K562 (cell line): Measurements from ENCODE around the gene GORASP2. TPM values are rescaled to one million over a fixed set of nuclear protein-coding genes. Genes with fewer than 3 reads are reported as not detected.

ENCODE experiments used
- HDAC1 ChIP-seq, 2 experiments: fragments of 450-650 bp; IDR thresholded peaks; 2 replicates each; pipeline ENCODE4 v1.6.1; 2016 to 2017; ENCODE audit warnings: inconsistent platforms in 1 of 2, mild to moderate bottlenecking in 1 of 2, moderate library complexity in 1 of 2
- MNT ChIP-seq, 2 experiments: fragments of 450-650 bp; conservative IDR thresholded peaks; 2 replicates each; pipeline ENCODE4 v1.6.1; 2017; ENCODE audit warnings: mild to moderate bottlenecking in 2 of 2, moderate library complexity in 2 of 2
- POLR2A ChIP-seq: fragments of 450-650 bp; conservative IDR thresholded peaks from 2 replicates; pipeline ENCODE4 v1.6.1; 2016
- PPARD ChIP-seq: fragments of 250-450 bp; sonication (Bioruptor Pico); IDR thresholded peaks from 2 replicates; pipeline ENCODE4 v1.8.0; 2022; ENCODE audit warnings: inconsistent platforms, mild to moderate bottlenecking, moderate library complexity
- PYGO2 ChIP-seq: fragments of 450-650 bp; IDR thresholded peaks from 2 replicates; pipeline ENCODE4 v1.6.1; 2016; ENCODE audit warnings: mild to moderate bottlenecking, missing genetic modification characterization, moderate library complexity, missing compliant biosample characterization
- RBM15 ChIP-seq: fragments of 200-400 bp; formaldehyde crosslinking; IDR thresholded peaks from 2 replicates; pipeline ENCODE4 v1.6.1; 2018; ENCODE audit warnings: mild to moderate bottlenecking, low read length, moderate library complexity; ENCODE audit not compliant: insufficient read depth
- SRF ChIP-seq, 2 experiments: fragments of 250-450, 450-650 bp in 1 of 2; sonication (Bioruptor Pico) in 1 of 2; sonication (generic) in 1 of 2; formaldehyde crosslinking; IDR thresholded peaks; 2 replicates each; pipeline versions ENCODE4 v1.5.0 to v1.5.1; 2020 to 2022; ENCODE audit warnings: mild to moderate bottlenecking in 1 of 2, missing genetic modification reagents in 1 of 2
- TAF9B ChIP-seq: fragments of 450-650 bp; IDR thresholded peaks from 2 replicates; pipeline ENCODE4 v1.6.1; 2018; ENCODE audit warnings: mild to moderate bottlenecking; ENCODE audit not compliant: partially characterized antibody
- TBP ChIP-seq: optimal IDR thresholded peaks from 2 replicates; pipeline ENCODE3; 2011; ENCODE audit warnings: low read depth, low read length, improper control_type of control experiment
- TRIM24 ChIP-seq, 2 experiments: fragments of 450-650 bp; IDR thresholded peaks; 2 replicates each; pipeline ENCODE4 v1.6.1; 2016
- ZBTB1 ChIP-seq: sonication (generic); formaldehyde crosslinking; IDR thresholded peaks from 2 replicates; pipeline ENCODE4 v1.8.1; 2023; ENCODE audit warnings: missing genetic modification reagents, low read depth, mild to moderate bottlenecking, borderline replicate concordance
- ZBTB40 ChIP-seq, 2 experiments: fragments of 450-650 bp in 1 of 2; sonication (generic) in 1 of 2; formaldehyde crosslinking in 1 of 2; IDR thresholded peaks; 2 replicates each; pipeline versions ENCODE4 v1.7.1 to v1.9.0; 2016 to 2022; ENCODE audit warnings: inconsistent platforms in 1 of 2, mild to moderate bottlenecking in 1 of 2, missing genetic modification reagents in 1 of 2
- ZNF384 ChIP-seq: IDR thresholded peaks from 2 replicates; pipeline ENCODE4 v1.6.1; 2012; ENCODE audit warnings: low read depth, low read length, improper control_type of control experiment
- ZNF449 ChIP-seq: fragments of 250-450 bp; sonication (Bioruptor Pico); IDR thresholded peaks from 2 replicates; pipeline ENCODE4 v1.8.0; 2022; ENCODE audit warnings: moderate library complexity, mild to moderate bottlenecking, inconsistent platforms
- polyA plus RNA-seq, 8 experiments: library from polyadenylated mRNA; depleted of rRNA in 4 of 8; stranded (reverse) in 5 of 8; unstranded in 3 of 8; fragments of >200 nt; fragmentation: Nextera tagmentation in 2 of 8; fragmentation: Illumina TruSeq in 1 of 8; extraction: Ambion mirVana in 2 of 8; extraction: Trizol in 1 of 8; gene quantifications; 2 replicates each; pipeline versions ENCODE4 v1.2.1 to v1.2.3, GENCODE V29; 2011 to 2014; ENCODE audit warnings: inconsistent platforms in 1 of 8, missing spikeins in 1 of 8
- total RNA-seq, 7 experiments: library from RNA; depleted of rRNA in 6 of 7; stranded (reverse); fragments of >200 nt in 6 of 7; fragmentation: Illumina TruSeq in 2 of 7; extraction: Trizol in 2 of 7; gene quantifications; 2 replicates each; pipeline versions ENCODE4 v1.2.1 to v1.2.3, GENCODE V29; 2011 to 2021; ENCODE audit warnings: low replicate concordance in 1 of 7

Gene GORASP2
- total and polyA plus RNA-seq, 9 of the 15 experiments (the other 6 are each of a cell fraction or from before 2014, with no cell fraction given) = 27.4 to 180 (median 59.6) TPM

- TF ChIP-seq ZBTB1 = peak; percentile 25; the same call in 1 of the 2 replicates
- no peak for TF ChIP-seq RBM15
- TF ChIP-seq POLR2A = peak; percentile 67
- TF ChIP-seq SRF (CRISPR knock-in tag; IDR thresholded peaks at IDR 0.05) = peak in 1 of 2 experiments; percentile 55; a peak in 2 of 4 replicates
- peak; percentile 92 for TF ChIP-seq ZBTB40 (IDR thresholded peaks at IDR 0.05)
- TF ChIP-seq ZBTB40 (CRISPR knock-in tag; IDR thresholded peaks at IDR 0.05) = no peak
- TF ChIP-seq MNT (conservative IDR thresholded peaks at IDR 0.05) = peak in 1 of 2 experiments; percentile 59; a peak in 2 of 4 replicates
- peak; percentile 37 for TF ChIP-seq TAF9B
- TF ChIP-seq ZNF449 (CRISPR knock-in tag) = no peak
- peak in 1 of 2 experiments; percentile 54; a peak in 1 of 4 replicates for TF ChIP-seq HDAC1 (IDR thresholded peaks at IDR 0.05)
- peak; percentile 71 for TF ChIP-seq TBP
- TF ChIP-seq ZNF384 = 0 out of 2 replicates have a peak, but pooled peaks have one; percentile 35
- TF ChIP-seq PYGO2 (tag) = no peak
- peak in 1 of 2 experiments; percentile 88; a peak in 2 of 4 replicates for TF ChIP-seq TRIM24 (IDR thresholded peaks at IDR 0.05)
- no peak for TF ChIP-seq PPARD (CRISPR knock-in tag)
Measured at GRCh38 chr2:170930131-170930990, 1.3 kb downstream of the GORASP2 start (continued).
